NCI-H82 (cell line): ENCODE measurements around the gene PCSK9.

Experiments
- DNase-seq: peaks from one replicate; lab custom pipeline; 2025; lab: John Stamatoyannopoulos, UW

The PCSK9 gene

DNA sequence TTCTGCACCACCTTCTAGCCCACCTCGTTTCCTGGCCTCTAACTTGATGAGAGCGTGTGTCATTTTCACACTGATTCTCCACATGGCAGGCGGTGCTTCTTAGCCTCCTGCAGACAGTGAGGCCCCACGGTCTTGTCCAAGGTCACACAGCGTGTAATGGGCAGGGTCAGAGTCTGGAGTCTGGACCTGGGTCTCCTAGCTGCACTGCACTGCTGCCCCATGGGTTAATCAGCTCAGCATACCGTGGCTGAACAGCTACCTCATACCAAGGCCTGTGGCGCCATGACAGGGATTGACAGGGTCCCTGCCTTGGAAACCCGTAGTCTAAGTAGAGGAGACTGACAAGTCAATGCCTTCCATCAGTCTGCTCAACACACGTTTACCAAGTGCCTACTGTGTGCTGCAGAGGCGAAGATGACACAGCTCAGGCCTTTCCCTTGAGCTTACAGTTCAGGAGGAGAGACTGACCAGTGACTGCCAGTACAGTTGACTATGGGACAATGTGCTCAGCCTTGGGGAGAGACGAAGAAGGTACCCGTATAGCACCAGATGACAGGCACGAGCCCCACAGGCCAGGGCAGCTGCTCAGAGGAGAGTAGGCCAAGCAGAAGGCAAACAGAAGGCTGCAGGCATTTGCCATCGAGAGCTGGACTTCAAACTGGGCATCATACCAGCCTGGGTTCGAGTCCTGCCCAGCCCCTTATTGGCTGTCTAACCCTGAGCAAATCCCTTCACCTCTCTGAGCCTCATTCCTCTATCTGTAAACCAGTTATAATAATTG is 5.5 kb downstream of the PCSK9 start:
- DNase-seq, result no peak

DNA sequence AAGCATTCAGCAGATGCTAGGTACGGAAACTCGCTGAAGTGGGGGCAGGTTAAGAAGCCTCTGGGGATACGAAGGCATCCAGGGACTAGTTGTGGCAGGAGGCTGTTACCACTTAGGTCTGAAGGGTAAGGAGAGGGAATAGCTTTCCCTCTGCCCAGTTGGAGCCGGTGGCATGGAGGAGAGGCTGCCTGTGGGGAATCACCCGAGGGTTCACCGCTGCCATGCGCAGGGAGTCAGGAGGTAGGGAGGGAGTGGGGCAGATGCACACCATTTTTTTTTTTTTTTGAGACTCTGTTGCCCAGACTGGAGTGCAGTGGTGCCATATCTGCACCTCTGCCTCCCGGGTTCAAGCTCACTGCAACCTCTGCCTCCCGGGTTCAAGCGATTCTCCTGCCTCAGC is 6.1 kb downstream of the PCSK9 start:
- peak; percentile 22 for DNase-seq

DNA sequence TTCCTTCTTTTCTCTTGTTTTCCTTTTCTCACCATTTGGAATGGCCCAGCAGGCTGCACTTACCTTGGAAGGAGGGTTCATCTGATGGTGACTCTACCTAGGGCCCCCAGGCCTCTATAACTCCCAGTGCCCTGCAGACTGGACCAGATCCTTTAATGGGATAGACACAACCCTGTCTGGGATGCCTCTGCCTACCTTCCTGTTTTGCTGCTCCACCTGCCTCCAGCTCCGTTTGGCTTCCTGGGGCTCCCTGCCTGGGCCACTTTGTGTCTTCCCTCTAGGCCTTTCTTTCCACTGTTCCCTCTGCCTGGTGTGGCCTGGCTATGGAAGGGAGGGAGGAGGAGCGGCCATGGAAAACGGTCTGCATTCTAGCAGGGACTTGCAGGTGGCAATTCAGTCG is 7.5 kb downstream of the PCSK9 start:
- no peak for DNase-seq

DNA sequence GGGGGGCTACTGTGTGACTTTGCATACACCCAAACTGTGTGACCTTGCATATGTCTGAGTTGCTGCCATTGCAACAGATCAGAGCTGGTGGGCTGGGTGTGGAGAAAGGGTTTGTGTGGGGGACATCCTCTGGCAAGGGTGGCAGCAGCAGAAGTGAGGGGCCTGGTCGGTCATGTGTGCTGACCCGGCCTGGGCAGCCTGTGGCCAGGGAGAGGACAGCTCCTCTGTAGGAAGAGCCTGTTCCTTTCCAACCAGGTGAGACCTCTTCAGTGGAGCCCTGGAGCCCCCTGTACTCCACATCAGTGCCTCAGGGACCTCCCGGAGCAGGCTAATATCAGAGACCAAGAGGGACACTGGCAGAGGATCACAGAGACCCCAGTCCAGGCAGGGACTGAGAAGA is 8.3 kb downstream of the PCSK9 start:
- DNase-seq, result no peak

GRCh38 chr1:55048453-55049270 is 9.3 kb downstream of the PCSK9 start:
- peak; percentile 85 for DNase-seq

- DNase-seq, result no peak
Observed at GRCh38 chr1:55049271-55049913, 10.0 kb downstream of the PCSK9 start.

DNA sequence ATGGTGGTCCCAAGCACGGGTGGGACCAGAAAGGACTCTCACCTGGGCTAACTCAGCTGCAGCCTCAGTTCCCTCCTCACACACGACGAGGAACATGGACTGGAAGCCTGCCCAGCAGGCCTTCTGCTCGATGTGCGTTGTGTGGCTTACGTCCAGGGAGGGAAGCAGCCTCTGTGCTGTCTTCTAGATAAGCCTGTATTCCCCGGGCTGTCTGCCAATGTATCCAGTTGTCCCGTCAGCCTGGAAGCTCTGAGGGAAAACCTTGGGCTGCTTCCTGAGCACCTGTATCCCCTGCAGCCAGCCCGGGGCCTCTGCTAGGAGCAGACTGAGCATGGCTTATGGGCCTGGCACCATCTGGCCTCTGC is 10.5 kb downstream of the PCSK9 start:
- peak; percentile 17 for DNase-seq

DNA sequence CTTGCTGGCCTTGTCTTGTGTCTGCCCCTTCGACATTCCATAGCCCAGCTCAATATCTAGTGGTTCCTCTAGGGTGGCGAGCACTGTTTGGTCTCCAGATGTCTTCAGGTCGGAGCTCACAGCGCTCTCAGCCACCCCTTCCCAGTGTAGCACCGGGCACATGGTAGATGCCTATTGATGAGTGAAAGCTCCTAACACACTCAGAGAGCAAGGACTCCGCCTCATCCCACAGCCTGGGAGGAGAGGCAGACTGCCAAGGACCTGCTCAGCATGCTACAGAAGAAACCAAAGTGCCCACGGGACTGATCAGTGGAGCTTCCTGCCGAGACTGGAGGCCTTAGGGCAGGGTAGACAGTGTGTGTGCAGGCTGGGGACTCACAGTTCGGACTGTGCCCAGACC is 10.9 kb downstream of the PCSK9 start:
- no peak for DNase-seq

- DNase-seq, result no peak
Observed at GRCh38 chr1:55051169-55051568, 11.8 kb downstream of the PCSK9 start.

GRCh38 chr1:55051621-55052020 is 12.3 kb downstream of the PCSK9 start:
- no peak for DNase-seq

- no peak for DNase-seq
Observed at GRCh38 chr1:55052221-55053142, 13.1 kb downstream of the PCSK9 start.

- no peak for DNase-seq
Observed at GRCh38 chr1:55053265-55053954, 14.1 kb downstream of the PCSK9 start.

DNA sequence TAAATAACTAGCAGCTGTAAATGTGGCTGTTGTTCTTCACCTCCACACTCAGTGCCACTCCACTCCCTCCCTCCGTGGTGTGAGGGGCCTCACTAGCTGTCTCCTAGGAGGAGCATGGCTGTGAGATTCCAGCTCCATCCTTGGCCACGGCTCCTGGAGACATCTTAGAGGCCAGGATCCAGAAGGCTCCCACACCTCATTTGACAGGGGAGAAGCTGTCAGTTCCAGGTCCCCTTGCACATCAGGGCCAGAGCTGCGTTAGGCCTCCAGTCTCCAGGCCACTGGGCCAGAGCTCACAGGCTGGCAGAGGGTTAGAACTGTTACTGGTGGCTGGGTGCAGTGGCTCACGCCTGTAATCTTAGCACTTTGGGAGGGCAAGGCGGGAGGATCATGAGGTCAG is 15.0 kb downstream of the PCSK9 start:
- no peak for DNase-seq

- DNase-seq, result no peak
Observed at GRCh38 chr1:55055084-55055882, 15.9 kb downstream of the PCSK9 start.

GRCh38 chr1:55055951-55056631 is 16.7 kb downstream of the PCSK9 start:
- no peak for DNase-seq

DNA sequence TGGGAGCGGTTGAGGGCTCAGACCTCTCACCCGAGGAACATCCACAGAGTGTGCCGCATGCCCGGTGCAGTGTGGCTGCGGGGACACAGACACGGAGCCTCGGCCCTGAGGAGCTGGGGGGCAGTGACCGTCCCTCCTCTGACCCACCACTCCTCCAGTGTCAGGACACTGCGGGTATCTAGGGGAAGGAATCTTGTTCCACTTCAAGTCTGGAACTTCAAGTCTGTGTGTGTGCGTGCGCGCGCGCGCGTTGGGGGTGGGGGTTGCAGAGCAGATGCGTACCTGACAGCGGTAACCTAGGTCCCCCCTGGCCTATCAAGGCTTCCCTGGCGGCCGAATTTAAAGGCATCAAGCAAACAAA is 17.3 kb downstream of the PCSK9 start:
- no peak for DNase-seq

GRCh38 chr1:55057270-55057955 is 18.1 kb downstream of the PCSK9 start:
- DNase-seq, result no peak

GRCh38 chr1:55057956-55058298 is 18.6 kb downstream of the PCSK9 start:
- DNase-seq, result peak; percentile 23
